Adrenal gland (tissue), 5 donors: ENCODE measurements around the gene ARHGAP26.

Experiments
- POLR2A ChIP-seq, 2 donors: fragments of 450-650 bp; IDR thresholded peaks; one replicate each; pipeline ENCODE4 v1.6.1; 2017; ENCODE audit warnings: antibody characterized with exemption in 2 of 2, mild to moderate bottlenecking in 2 of 2, moderate library complexity in 1 of 2
- TF ChIP-seq, protein P1 (sequence below), 6 experiments: fragments of 450-650 bp in 4 of 6; fragments of 200-600 bp in 2 of 6; sonication (generic) in 1 of 6; IDR thresholded peaks; 1 replicate in 5 of 6; 2 replicates in 1 of 6; pipeline versions ENCODE4 v1.5.1 to v1.8.0; 2016 to 2021; ENCODE audit warnings: antibody characterized with exemption in 6 of 6, mild to moderate bottlenecking in 2 of 6, moderate library complexity in 1 of 6
- donor health status: DM: no; HTN: no; CAD: no.

DNA sequence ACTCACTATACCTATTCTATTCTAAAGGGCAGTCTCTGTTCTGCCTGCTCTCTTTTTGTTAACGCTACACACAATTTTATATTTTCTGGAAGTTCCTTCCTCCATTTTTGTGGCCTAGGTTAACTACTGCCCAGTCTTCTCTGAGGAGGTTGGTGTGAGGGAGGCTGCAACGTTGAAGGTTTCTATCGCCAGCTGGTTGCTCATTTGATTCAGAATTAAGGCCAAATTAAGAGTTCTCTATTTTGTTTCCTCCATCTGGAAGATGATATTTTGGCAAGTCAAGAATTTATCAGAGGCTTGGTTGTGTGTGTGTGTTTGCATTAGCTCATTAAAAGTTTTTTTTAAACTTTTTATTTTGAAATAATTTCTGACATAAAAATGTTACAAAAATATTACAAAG is 175.1 kb downstream of the ARHGAP26 start:
- TF ChIP-seq, protein P1, sequence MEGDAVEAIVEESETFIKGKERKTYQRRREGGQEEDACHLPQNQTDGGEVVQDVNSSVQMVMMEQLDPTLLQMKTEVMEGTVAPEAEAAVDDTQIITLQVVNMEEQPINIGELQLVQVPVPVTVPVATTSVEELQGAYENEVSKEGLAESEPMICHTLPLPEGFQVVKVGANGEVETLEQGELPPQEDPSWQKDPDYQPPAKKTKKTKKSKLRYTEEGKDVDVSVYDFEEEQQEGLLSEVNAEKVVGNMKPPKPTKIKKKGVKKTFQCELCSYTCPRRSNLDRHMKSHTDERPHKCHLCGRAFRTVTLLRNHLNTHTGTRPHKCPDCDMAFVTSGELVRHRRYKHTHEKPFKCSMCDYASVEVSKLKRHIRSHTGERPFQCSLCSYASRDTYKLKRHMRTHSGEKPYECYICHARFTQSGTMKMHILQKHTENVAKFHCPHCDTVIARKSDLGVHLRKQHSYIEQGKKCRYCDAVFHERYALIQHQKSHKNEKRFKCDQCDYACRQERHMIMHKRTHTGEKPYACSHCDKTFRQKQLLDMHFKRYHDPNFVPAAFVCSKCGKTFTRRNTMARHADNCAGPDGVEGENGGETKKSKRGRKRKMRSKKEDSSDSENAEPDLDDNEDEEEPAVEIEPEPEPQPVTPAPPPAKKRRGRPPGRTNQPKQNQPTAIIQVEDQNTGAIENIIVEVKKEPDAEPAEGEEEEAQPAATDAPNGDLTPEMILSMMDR (IDR thresholded peaks at IDR 0.05) = no peak
- no peak for TF ChIP-seq POLR2A (IDR thresholded peaks at IDR 0.05)
